SIG-M5 treated with dmso at 0.1 percent for 504 hours (cell line): ENCODE results near the gene POLR3C.
A peak's percentile ranks its signal among the peaks of the same experiment; 100 is the strongest.
"Not testable (repeated sequence)": the region's sequence is repeated elsewhere in the genome, so short reads cannot be mapped to it uniquely, and the experiment has no call there.

Experiments
- DNase-seq: peaks from one replicate; lab custom pipeline; 2025; ENCODE audit not compliant: unreplicated experiment; lab: John Stamatoyannopoulos, UW

POLR3C gene

GRCh38 chr1:145823565-145824498, at the start of gene POLR3C, which contains the start of gene RNF115:
Gene POLR3C, plus strand, starts transcription at chr1:145824200. Its CDS starts 1,577 bp downstream, at chr1:145825777.
Gene RNF115, minus strand, starts transcription at chr1:145824095. Its CDS starts 222 bp downstream, at chr1:145823873.
- DNase-seq, result peak; percentile 97

GRCh38 chr1:145777357-145778145, 46.4 kb upstream of the POLR3C start:
- no peak for DNase-seq

- no peak for DNase-seq
Measured at GRCh38 chr1:145778146-145778540, 45.9 kb upstream of the POLR3C start.

GRCh38 chr1:145782272-145783099, 41.5 kb upstream of the POLR3C start:
- DNase-seq, result peak; percentile 36

GRCh38 chr1:145784409-145784808, 39.6 kb upstream of the POLR3C start:
- no peak for DNase-seq

- DNase-seq, result no peak
Measured at GRCh38 chr1:145785547-145785946, 38.5 kb upstream of the POLR3C start.

GRCh38 chr1:145786271-145786670, 37.7 kb upstream of the POLR3C start:
- DNase-seq, result no peak

- no peak for DNase-seq
Measured at GRCh38 chr1:145788580-145788979, 35.4 kb upstream of the POLR3C start.

GRCh38 chr1:145791860-145792259, 32.1 kb upstream of the POLR3C start:
- not testable (repeated sequence) for DNase-seq

- no peak for DNase-seq
Measured at GRCh38 chr1:145792484-145792883, 31.5 kb upstream of the POLR3C start.

- no peak for DNase-seq
Measured at GRCh38 chr1:145795257-145795881, 28.6 kb upstream of the POLR3C start.

- DNase-seq, result no peak
Measured at GRCh38 chr1:145796753-145797152, 27.2 kb upstream of the POLR3C start.

- no peak for DNase-seq
Measured at GRCh38 chr1:145799806-145800205, 24.2 kb upstream of the POLR3C start.

- DNase-seq, result no peak
Measured at GRCh38 chr1:145804235-145805045, 19.6 kb upstream of the POLR3C start.

- no peak for DNase-seq
Measured at GRCh38 chr1:145805057-145805456, 18.9 kb upstream of the POLR3C start.

GRCh38 chr1:145806408-145806807, 17.6 kb upstream of the POLR3C start:
- DNase-seq, result no peak

GRCh38 chr1:145806844-145807243, 17.2 kb upstream of the POLR3C start:
- no peak for DNase-seq

GRCh38 chr1:145812977-145813810, 10.8 kb upstream of the POLR3C start:
- not testable (repeated sequence) for DNase-seq

GRCh38 chr1:145818095-145818494, 5.9 kb upstream of the POLR3C start:
- DNase-seq, result not testable (repeated sequence)
